ENCODE results near the gene C4BPA. TPM values are rescaled to one million over a fixed set of nuclear protein-coding genes. Genes with fewer than 3 reads are reported as not detected.

The C4BPA gene
- total RNA-seq, 1 experiment from 2014 or later, result not detected

- Histone ChIP-seq H3K79me1 (ENCODE audit: insufficient read depth, low read depth, low read length, poor library complexity, severe bottlenecking) (no peaks in the 10 kb centered on the region), H3K9me3 (ENCODE audit: control insufficient read depth, low read depth, low read length) (no peaks in the 10 kb centered on the region), H3K14ac (ENCODE audit: insufficient read depth, low read length) (no peak overlapping the region), H3K56ac (ENCODE audit: insufficient read length, low read depth, low read length) (no peak overlapping the region), H3K9ac (ENCODE audit: extremely low read depth, insufficient read length, low read length) (no peak overlapping the region), H3K23me2 (ENCODE audit: insufficient read length, low read depth, low read length, poor library complexity, severe bottlenecking) (no peaks in the 10 kb centered on the region), H3T11ph (ENCODE audit: low read length) (no peak overlapping the region), H2BK120ac (ENCODE audit: low read depth, low read length, poor library complexity, severe bottlenecking) (no peak overlapping the region), H3K4me1 (ENCODE audit: insufficient read depth, low read length) (no peaks in the 10 kb centered on the region), H3K4ac (ENCODE audit: low read depth, low read length) (no peak overlapping the region), H4K8ac (replicated peaks; ENCODE audit: insufficient read length, low read depth, low read length) (no peak overlapping the region), H2BK5ac (ENCODE audit: insufficient read length, low read length) (no peak overlapping the region), H3K79me2 (ENCODE audit: insufficient read depth, low read length) (no peaks in the 10 kb centered on the region), H4K20me1 (ENCODE audit: control insufficient read depth, insufficient read depth, insufficient read length) (no peaks in the 10 kb centered on the region), H3K27ac (ENCODE audit: insufficient read length, low read depth, low read length) (no peak overlapping the region), H3K4me2 (ENCODE audit: insufficient read depth, insufficient read length, low read length) (no peak overlapping the region), H4K5ac (ENCODE audit: insufficient read length, low read depth, low read length) (no peak overlapping the region), H3K18ac (ENCODE audit: insufficient read length, low read depth, low read length) (no peak overlapping the region), H2BK12ac (ENCODE audit: insufficient read length, low read depth, low read length) (no peak overlapping the region), H2BK20ac (ENCODE audit: low read depth, low read length, poor library complexity, severe bottlenecking) (no peak overlapping the region), H3K23ac (ENCODE audit: insufficient read length, low read depth, low read length) (no peak overlapping the region), H2AFZ (ENCODE audit: low read length) (no peak overlapping the region), H2BK15ac (ENCODE audit: low read depth, low read length) (no peak overlapping the region), H3K27me3 (ENCODE audit: insufficient read depth, low read length) (no peaks in the 10 kb centered on the region), H4K91ac (ENCODE audit: insufficient read length, low read depth, low read length) (no peak overlapping the region), H2AK5ac (ENCODE audit: insufficient read length, low read length) (no peak overlapping the region)
- no peaks in the 10 kb centered on the region; a peak in 1 of 4 replicates for H3K4me1 Mint-ChIP-seq
- no peak overlapping the region for H3K27ac Mint-ChIP-seq
- peaks cover 4 to 5% of the 10 kb centered on the region in 2 experiments; a peak in 4 of 5 replicates for H3K9me3 Mint-ChIP-seq
- no CpG with 5 or more reads among the region's 3 CpGs for WGBS (ENCODE audit: extremely low coverage, insufficient read length, low lambda C conversion rate)
- DNase-seq, result no peak
- H3K4me3 Mint-ChIP-seq, result no peak overlapping the region
- peaks cover 0 to 2% (median 0%) of the 10 kb centered on the region in 3 experiments; a peak in 2 of 7 replicates for H3K36me3 Mint-ChIP-seq (ENCODE audit: insufficient read depth in 1 of 3, low read depth in 3 of 3)
- TF ChIP-seq, protein P1, sequence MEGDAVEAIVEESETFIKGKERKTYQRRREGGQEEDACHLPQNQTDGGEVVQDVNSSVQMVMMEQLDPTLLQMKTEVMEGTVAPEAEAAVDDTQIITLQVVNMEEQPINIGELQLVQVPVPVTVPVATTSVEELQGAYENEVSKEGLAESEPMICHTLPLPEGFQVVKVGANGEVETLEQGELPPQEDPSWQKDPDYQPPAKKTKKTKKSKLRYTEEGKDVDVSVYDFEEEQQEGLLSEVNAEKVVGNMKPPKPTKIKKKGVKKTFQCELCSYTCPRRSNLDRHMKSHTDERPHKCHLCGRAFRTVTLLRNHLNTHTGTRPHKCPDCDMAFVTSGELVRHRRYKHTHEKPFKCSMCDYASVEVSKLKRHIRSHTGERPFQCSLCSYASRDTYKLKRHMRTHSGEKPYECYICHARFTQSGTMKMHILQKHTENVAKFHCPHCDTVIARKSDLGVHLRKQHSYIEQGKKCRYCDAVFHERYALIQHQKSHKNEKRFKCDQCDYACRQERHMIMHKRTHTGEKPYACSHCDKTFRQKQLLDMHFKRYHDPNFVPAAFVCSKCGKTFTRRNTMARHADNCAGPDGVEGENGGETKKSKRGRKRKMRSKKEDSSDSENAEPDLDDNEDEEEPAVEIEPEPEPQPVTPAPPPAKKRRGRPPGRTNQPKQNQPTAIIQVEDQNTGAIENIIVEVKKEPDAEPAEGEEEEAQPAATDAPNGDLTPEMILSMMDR (conservative IDR thresholded peaks at IDR 0.05), result no peak
- peaks cover 4% of the 10 kb centered on the region for H3K27me3 Mint-ChIP-seq (ENCODE audit: low read depth)
These were observed 87.7 kb downstream of the C4BPA start for GRCh38 chr1:207191776-207192175.

All from H9 (cell line).